SK-N-SH (cell line): ENCODE measurements around the gene SCN3B. TPM values are rescaled to one million over a fixed set of nuclear protein-coding genes. Genes with fewer than 3 reads are reported as not detected.

Experiments used
- CTCF ChIA-PET: fragments of 300-600, 350-600 bp; formaldehyde crosslinking; extraction: SDS; loops from one replicate; lab custom pipeline; 2021; lab: Yijun Ruan, JAX
- POLR2A ChIA-PET: fragments of 350-600 bp; sonication (Branson Sonifier 250); formaldehyde crosslinking; extraction: SDS; loops from one replicate; lab custom pipeline; 2020; ENCODE audit warnings: antibody characterized with exemption, inconsistent platforms; lab: Yijun Ruan, JAX
- DNase-seq: peaks from one replicate; pipeline ENCODE4 v3.0.0; 2012
- H2AFZ ChIP-seq: fragments of 200-600 bp; sonication (generic); 2 replicates; pipeline ENCODE4 v1.8.1; 2016; ENCODE audit warnings: antibody characterized with exemption, mild to moderate bottlenecking, low read depth
- H3F3A ChIP-seq: fragments of 200-600 bp; sonication (generic); replicated peaks from 2 replicates; pipeline ENCODE3; 2016; ENCODE audit warnings: antibody characterized with exemption, mild to moderate bottlenecking; ENCODE audit not compliant: insufficient read depth
- H3K27ac ChIP-seq, 2 experiments: fragments of 200-500 bp in 1 of 2; fragments of 200-600 bp in 1 of 2; sonication (Bioruptor generic) in 1 of 2; sonication (generic), shearing (Covaris generic) in 1 of 2; 2 replicates each; pipeline versions ENCODE4 v1.5.1 to v1.6.1; 2014 to 2016; ENCODE audit warnings: low read depth in 2 of 2, inconsistent platforms in 1 of 2, low read length in 1 of 2, mild to moderate bottlenecking in 1 of 2, mixed read lengths in 1 of 2
- H3K27me3 ChIP-seq: fragments of 200-600 bp; sonication (generic), shearing (Covaris generic); 2 replicates; pipeline ENCODE4 v1.6.1; 2016; ENCODE audit warnings: mixed run types; ENCODE audit not compliant: insufficient read depth
- H3K36me3 ChIP-seq, 2 experiments: fragments of 200-500 bp in 1 of 2; fragments of 200-600 bp in 1 of 2; sonication (Bioruptor generic) in 1 of 2; sonication (generic) in 1 of 2; replicated peaks in 1 of 2; 2 replicates each; pipeline versions ENCODE3 to v1.5.1; 2014 to 2016; ENCODE audit warnings: low read length in 1 of 2, mild to moderate bottlenecking in 1 of 2; ENCODE audit not compliant: insufficient read depth in 2 of 2, control insufficient read depth in 1 of 2
- H3K4me1 ChIP-seq, 2 experiments: fragments of 200-500 bp in 1 of 2; fragments of 200-600 bp in 1 of 2; sonication (Bioruptor generic) in 1 of 2; sonication (generic), shearing (Covaris generic) in 1 of 2; 2 replicates each; pipeline versions ENCODE4 v1.5.1 to v1.6.1; 2014 to 2016; ENCODE audit warnings: low read depth in 1 of 2, low read length in 1 of 2, mixed run types in 1 of 2; ENCODE audit not compliant: insufficient read depth in 2 of 2, control insufficient read depth in 1 of 2
- H3K4me2 ChIP-seq: fragments of 200-600 bp; sonication (generic), shearing (Covaris generic); 2 replicates; pipeline ENCODE4 v1.6.1; 2017; ENCODE audit warnings: mixed run types
- H3K4me3 ChIP-seq, 2 experiments: fragments of 200-500 bp in 1 of 2; fragments of 200-600 bp in 1 of 2; sonication (Bioruptor generic) in 1 of 2; sonication (generic), shearing (Covaris generic) in 1 of 2; 2 replicates each; pipeline versions ENCODE4 v1.5.1 to v1.8.1; 2014 to 2016; ENCODE audit warnings: low read depth in 2 of 2, inconsistent platforms in 1 of 2, low read length in 1 of 2, mild to moderate bottlenecking in 1 of 2, mixed read lengths in 1 of 2, moderate library complexity in 1 of 2
- H3K79me2 ChIP-seq: fragments of 200-600 bp; sonication (generic); 2 replicates; pipeline ENCODE4 v1.8.1; 2017; ENCODE audit warnings: mild to moderate bottlenecking; ENCODE audit not compliant: insufficient read depth
- H3K9ac ChIP-seq: fragments of 200-600 bp; sonication (generic); 2 replicates; pipeline ENCODE4 v1.6.1; 2017; ENCODE audit warnings: mixed run types
- H3K9me2 ChIP-seq: fragments of 200-600 bp; sonication (generic); 2 replicates; pipeline ENCODE4 v1.6.1; 2017; ENCODE audit warnings: mixed run types
- H3K9me3 ChIP-seq: fragments of 200-600 bp; sonication (generic); 2 replicates; pipeline ENCODE4 v1.6.1; 2017; ENCODE audit warnings: mixed run types, mild to moderate bottlenecking, moderate library complexity
- H4K20me1 ChIP-seq: fragments of 200-600 bp; sonication (generic); 2 replicates; pipeline ENCODE4 v1.6.1; 2017; ENCODE audit warnings: mild to moderate bottlenecking, mixed run types; ENCODE audit not compliant: insufficient read depth
- CHD2 ChIP-seq: fragments of 150-350 bp; IDR thresholded peaks from 2 replicates; pipeline ENCODE4 v1.6.1; 2018; ENCODE audit warnings: low read length; ENCODE audit not compliant: partially characterized antibody
- ELF1 ChIP-seq: IDR thresholded peaks from 2 replicates; pipeline ENCODE4 v1.4.0; 2012
- EZH2phosphoT487 ChIP-seq: fragments of 200-600 bp; sonication (generic); IDR thresholded peaks from 2 replicates; pipeline ENCODE4 v1.6.1; 2017; ENCODE audit warnings: low read depth, mixed run types, mild to moderate bottlenecking, antibody characterized with exemption, moderate library complexity, borderline replicate concordance
- GATA2 ChIP-seq: sonication (generic); formaldehyde crosslinking; IDR thresholded peaks from 2 replicates; pipeline ENCODE4 v1.5.0; 2020; ENCODE audit warnings: mild to moderate bottlenecking, missing genetic modification reagents
- JUND ChIP-seq: IDR thresholded peaks from 2 replicates; pipeline ENCODE4 v1.4.0; 2012
- MEF2A ChIP-seq: IDR thresholded peaks from 2 replicates; pipeline ENCODE4 v1.4.0; 2012; ENCODE audit warnings: low read depth, borderline replicate concordance
- MXI1 ChIP-seq: IDR thresholded peaks from 2 replicates; pipeline ENCODE4 v1.6.1; 2012; ENCODE audit warnings: mild to moderate bottlenecking, low read depth, low read length, improper control_type of control experiment
- POLR2AphosphoS5 ChIP-seq: IDR thresholded peaks from 2 replicates; pipeline ENCODE4 v1.6.1; 2012; ENCODE audit warnings: low read depth, low read length
- REST ChIP-seq: IDR thresholded peaks from 2 replicates; pipeline ENCODE4 v1.6.1; 2012; ENCODE audit warnings: mild to moderate bottlenecking, low read depth, low read length, moderate library complexity
- RFX5 ChIP-seq: IDR thresholded peaks from 2 replicates; pipeline ENCODE4 v1.6.1; 2012; ENCODE audit warnings: mild to moderate bottlenecking, improper control_type of control experiment, low read length
- RXRA ChIP-seq: IDR thresholded peaks from 2 replicates; pipeline ENCODE4 v1.4.0; 2012; ENCODE audit warnings: low read depth, mild to moderate bottlenecking, borderline replicate concordance
- SIN3A ChIP-seq: IDR thresholded peaks from 2 replicates; pipeline ENCODE4 v1.6.1; 2012; ENCODE audit warnings: low read depth, mild to moderate bottlenecking, low read length, moderate library complexity, borderline replicate concordance
- SMC3 ChIP-seq: IDR thresholded peaks from 2 replicates; pipeline ENCODE4 v1.6.1; 2012; ENCODE audit warnings: low read depth, low read length, improper control_type of control experiment
- TCF12 ChIP-seq: IDR thresholded peaks from 2 replicates; pipeline ENCODE4 v1.4.0; 2012
- TEAD4 ChIP-seq: IDR thresholded peaks from 2 replicates; pipeline ENCODE4 v1.4.0; 2012; ENCODE audit warnings: mild to moderate bottlenecking, borderline replicate concordance; ENCODE audit not compliant: insufficient read depth
- WGBS: methylation state at CpG from one replicate; pipeline ENCODE4 v1.1.6; 2017; ENCODE audit warnings: low lambda C conversion rate; 5-methylcytosine and 5-hydroxymethylcytosine counted together
- polyA plus RNA-seq, 3 experiments: library from polyadenylated mRNA; depleted of rRNA; stranded (reverse); fragments of >200 nt; gene quantifications; 2 replicates each; pipeline ENCODE4 v1.2.3, GENCODE V29; 2012
- TF ChIP-seq, protein P1 (sequence below): fragments of 200-600 bp; sonication (generic); IDR thresholded peaks from 2 replicates; pipeline ENCODE4 v1.6.1; 2017; ENCODE audit warnings: antibody characterized with exemption, mild to moderate bottlenecking, moderate library complexity
- TF ChIP-seq, protein P2 (sequence below): IDR thresholded peaks from 2 replicates; pipeline ENCODE4 v1.4.0; 2012; ENCODE audit warnings: low read depth
- TF ChIP-seq, protein P3 (sequence below): IDR thresholded peaks from 2 replicates; pipeline ENCODE4; 2012

SCN3B gene
- polyA plus RNA-seq, 1 of the 3 experiments (the other 2 are of a cell fraction): 0.23 TPM

GRCh38 chr11:123584737-123585136 lies 69.7 kb downstream of the SCN3B start:
- CTCF ChIA-PET: interaction anchor here (1.1 to 2.1 kb wide), 2 partner anchors 124 to 126 kb away, joined by 5 to 12 read pairs; no protein-coding TSS in a partner anchor
- Histone ChIP-seq H3K9me2 (no peaks in the 10 kb centered on the region), H3K4me2 (no peak overlapping the region), H3K27ac (no peak overlapping the region), H3K4me1 (peaks cover 2 to 19% of the 10 kb centered on the region in 2 experiments; a peak in 3 of 4 replicates), H3K36me3 (no peaks in the 10 kb centered on the region), H2AFZ (no peak overlapping the region), H3K9ac (no peak overlapping the region), H3K27me3 (no peaks in the 10 kb centered on the region), H3K4me3 (no peak overlapping the region), H3K9me3 (no peaks in the 10 kb centered on the region), H4K20me1 (peaks cover 11% of the 10 kb centered on the region; the same call in 1 of the 2 replicates), H3F3A (peaks cover 7% of the 10 kb centered on the region), H3K79me2 (no peaks in the 10 kb centered on the region)
- POLR2A ChIA-PET: no interaction called here
- 80% methylated on average over 2 of the region's 7 CpGs for WGBS
- TF ChIP-seq ELF1 (no peak), GATA2 (CRISPR knock-in tag) (no peak), MXI1 (no peak), EZH2phosphoT487 (no peak), CHD2 (no peak), MEF2A (no peak), TCF12 (no peak), RFX5 (no peak), REST (no peak), SIN3A (no peak), RXRA (no peak), POLR2AphosphoS5 (no peak), JUND (no peak), TEAD4 (no peak), SMC3 (no peak)
- TF ChIP-seq, protein P1, sequence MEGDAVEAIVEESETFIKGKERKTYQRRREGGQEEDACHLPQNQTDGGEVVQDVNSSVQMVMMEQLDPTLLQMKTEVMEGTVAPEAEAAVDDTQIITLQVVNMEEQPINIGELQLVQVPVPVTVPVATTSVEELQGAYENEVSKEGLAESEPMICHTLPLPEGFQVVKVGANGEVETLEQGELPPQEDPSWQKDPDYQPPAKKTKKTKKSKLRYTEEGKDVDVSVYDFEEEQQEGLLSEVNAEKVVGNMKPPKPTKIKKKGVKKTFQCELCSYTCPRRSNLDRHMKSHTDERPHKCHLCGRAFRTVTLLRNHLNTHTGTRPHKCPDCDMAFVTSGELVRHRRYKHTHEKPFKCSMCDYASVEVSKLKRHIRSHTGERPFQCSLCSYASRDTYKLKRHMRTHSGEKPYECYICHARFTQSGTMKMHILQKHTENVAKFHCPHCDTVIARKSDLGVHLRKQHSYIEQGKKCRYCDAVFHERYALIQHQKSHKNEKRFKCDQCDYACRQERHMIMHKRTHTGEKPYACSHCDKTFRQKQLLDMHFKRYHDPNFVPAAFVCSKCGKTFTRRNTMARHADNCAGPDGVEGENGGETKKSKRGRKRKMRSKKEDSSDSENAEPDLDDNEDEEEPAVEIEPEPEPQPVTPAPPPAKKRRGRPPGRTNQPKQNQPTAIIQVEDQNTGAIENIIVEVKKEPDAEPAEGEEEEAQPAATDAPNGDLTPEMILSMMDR: no peak
- TF ChIP-seq, protein P2, sequence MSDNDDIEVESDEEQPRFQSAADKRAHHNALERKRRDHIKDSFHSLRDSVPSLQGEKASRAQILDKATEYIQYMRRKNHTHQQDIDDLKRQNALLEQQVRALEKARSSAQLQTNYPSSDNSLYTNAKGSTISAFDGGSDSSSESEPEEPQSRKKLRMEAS: no peak
- TF ChIP-seq, protein P3, sequence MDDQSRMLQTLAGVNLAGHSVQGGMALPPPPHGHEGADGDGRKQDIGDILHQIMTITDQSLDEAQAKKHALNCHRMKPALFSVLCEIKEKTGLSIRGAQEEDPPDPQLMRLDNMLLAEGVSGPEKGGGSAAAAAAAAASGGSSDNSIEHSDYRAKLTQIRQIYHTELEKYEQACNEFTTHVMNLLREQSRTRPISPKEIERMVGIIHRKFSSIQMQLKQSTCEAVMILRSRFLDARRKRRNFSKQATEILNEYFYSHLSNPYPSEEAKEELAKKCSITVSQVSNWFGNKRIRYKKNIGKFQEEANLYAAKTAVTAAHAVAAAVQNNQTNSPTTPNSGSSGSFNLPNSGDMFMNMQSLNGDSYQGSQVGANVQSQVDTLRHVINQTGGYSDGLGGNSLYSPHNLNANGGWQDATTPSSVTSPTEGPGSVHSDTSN: no peak
- DNase-seq: no peak
